Smooth muscle cell (in vitro differentiated cells): ENCODE results near the gene LY6G5B. TPM values are rescaled to one million over a fixed set of nuclear protein-coding genes. Genes with fewer than 3 reads are reported as not detected.
A peak's percentile ranks its signal among the peaks of the same experiment; 100 is the strongest.

Source experiments
- DNase-seq: peaks from one replicate; lab custom pipeline; 2025; ENCODE audit not compliant: unreplicated experiment; lab: John Stamatoyannopoulos, UW
- H2AFZ ChIP-seq: fragments of 200-600 bp; sonication (generic); 2 replicates; pipeline ENCODE4 v1.6.0; 2016; ENCODE audit warnings: antibody characterized with exemption, low read depth, mild to moderate bottlenecking
- H3F3A ChIP-seq: fragments of 200-600 bp; sonication (generic); 2 replicates; pipeline ENCODE4 v1.6.0; 2017; ENCODE audit warnings: antibody characterized with exemption, low read depth
- H3K27ac ChIP-seq: fragments of 200-600 bp; sonication (generic); 2 replicates; pipeline ENCODE4 v1.5.1; 2016; ENCODE audit warnings: low read depth, mild to moderate bottlenecking
- H3K27me3 ChIP-seq: fragments of 200-600 bp; sonication (generic); 2 replicates; pipeline ENCODE4 v1.6.1; 2016; ENCODE audit warnings: low read depth, mild to moderate bottlenecking
- H3K36me3 ChIP-seq: fragments of 200-600 bp; sonication (generic); 2 replicates; pipeline ENCODE4 v1.5.1; 2016; ENCODE audit warnings: low read depth
- H3K4me1 ChIP-seq: fragments of 200-600 bp; sonication (generic); 2 replicates; pipeline ENCODE4 v1.5.1; 2016; ENCODE audit warnings: low read depth
- H3K4me2 ChIP-seq: fragments of 200-600 bp; sonication (generic); 2 replicates; pipeline ENCODE4 v1.6.0; 2016; ENCODE audit warnings: mild to moderate bottlenecking
- H3K4me3 ChIP-seq: fragments of 200-600 bp; sonication (generic); 2 replicates; pipeline ENCODE4 v1.5.1; 2016; ENCODE audit warnings: mild to moderate bottlenecking
- H3K79me2 ChIP-seq: fragments of 200-600 bp; sonication (generic); 2 replicates; pipeline ENCODE4 v1.6.0; 2016; ENCODE audit warnings: low read depth, mild to moderate bottlenecking
- H3K9ac ChIP-seq: fragments of 200-600 bp; sonication (generic); 2 replicates; pipeline ENCODE4 v1.6.0; 2016; ENCODE audit warnings: low read depth
- H3K9me3 ChIP-seq: fragments of 200-600 bp; sonication (generic); replicated peaks from 2 replicates; pipeline ENCODE4 v1.5.1; 2016; ENCODE audit warnings: low read depth
- H4K20me1 ChIP-seq: fragments of 200-600 bp; sonication (generic); 2 replicates; pipeline ENCODE4 v1.6.0; 2016; ENCODE audit warnings: low read depth
- CTCF ChIP-seq: fragments of 200-600 bp; sonication (generic); IDR thresholded peaks from 2 replicates; pipeline ENCODE4 v1.5.1; 2017; ENCODE audit warnings: borderline replicate concordance, mild to moderate bottlenecking, antibody characterized with exemption; ENCODE audit not compliant: insufficient read depth, poor library complexity, severe bottlenecking
- WGBS: methylation state at CpG from one replicate; pipeline ENCODE4 v1.1.7; 2016; ENCODE audit warnings: low lambda C conversion rate; 5-methylcytosine and 5-hydroxymethylcytosine counted together
- polyA plus RNA-seq: library from polyadenylated mRNA; unstranded; fragments of >200 nt; fragmentation: Nextera tagmentation; extraction: Ambion mirVana; gene quantifications from 2 replicates; pipeline ENCODE4 v1.2.1, GENCODE V29; 2016
- total RNA-seq: library from RNA; depleted of rRNA; stranded (reverse); fragments of >200 nt; gene quantifications from 2 replicates; pipeline ENCODE4 v1.2.3, GENCODE V29; 2014

The LY6G5B gene
- total and polyA plus RNA-seq, 2 experiments from 2014 or later: 1.5 to 5.6 TPM

GRCh38 chr6:31640612-31641011 lies 29.2 kb upstream of the LY6G5B start:
- peaks cover 12% of the 10 kb centered on the region for H3K36me3 ChIP-seq
- H3K27me3 ChIP-seq: no peaks in the 10 kb centered on the region
- WGBS: 97% methylated on average over 6 of the region's 6 CpGs
- H4K20me1 ChIP-seq: peaks cover 9% of the 10 kb centered on the region
- peaks cover 48% of the 10 kb centered on the region for H3F3A ChIP-seq
- no peak for TF ChIP-seq CTCF
- H3K4me1 ChIP-seq: no peaks in the 10 kb centered on the region
- H3K27ac ChIP-seq: peak overlapping the region; percentile 67
- no peak for DNase-seq
- no peaks in the 10 kb centered on the region for H3K79me2 ChIP-seq
- H3K4me3 ChIP-seq: no peak overlapping the region
- no peaks in the 10 kb centered on the region for H3K9me3 ChIP-seq
- H3K4me2 ChIP-seq: no peak overlapping the region
- H3K9ac ChIP-seq: no peak overlapping the region
- H2AFZ ChIP-seq: no peak overlapping the region

- Histone ChIP-seq H3K27ac (no peak overlapping the region), H2AFZ (no peak overlapping the region), H3K4me2 (no peak overlapping the region), H3K4me1 (no peaks in the 10 kb centered on the region), H4K20me1 (peaks cover 9% of the 10 kb centered on the region), H3F3A (peaks cover 41% of the 10 kb centered on the region), H3K9me3 (no peaks in the 10 kb centered on the region), H3K4me3 (no peak overlapping the region), H3K79me2 (no peaks in the 10 kb centered on the region), H3K36me3 (peaks cover 10% of the 10 kb centered on the region), H3K27me3 (no peaks in the 10 kb centered on the region), H3K9ac (no peak overlapping the region)
- no peak for TF ChIP-seq CTCF
- WGBS: 92% methylated on average over 4 of the region's 4 CpGs
- no peak for DNase-seq
Observed at GRCh38 chr6:31641370-31641769, 28.4 kb upstream of the LY6G5B start.

GRCh38 chr6:31642798-31643570 lies 26.8 kb upstream of the LY6G5B start:
- no peak overlapping the region for H3K4me3 ChIP-seq
- no peak overlapping the region for H3K27ac ChIP-seq
- peaks cover 9% of the 10 kb centered on the region for H4K20me1 ChIP-seq
- 97% methylated on average over 6 of the region's 6 CpGs for WGBS
- peaks cover 6% of the 10 kb centered on the region for H3K36me3 ChIP-seq
- no peak overlapping the region for H3K9ac ChIP-seq
- H3K79me2 ChIP-seq: no peaks in the 10 kb centered on the region
- H2AFZ ChIP-seq: no peak overlapping the region
- peaks cover 33% of the 10 kb centered on the region for H3F3A ChIP-seq
- no peak for DNase-seq
- H3K27me3 ChIP-seq: no peaks in the 10 kb centered on the region
- no peak overlapping the region for H3K4me2 ChIP-seq
- H3K9me3 ChIP-seq: no peaks in the 10 kb centered on the region
- no peak for TF ChIP-seq CTCF
- no peaks in the 10 kb centered on the region for H3K4me1 ChIP-seq
